Measurements from ENCODE around the gene KLK1.
"Not testable (repeated sequence)": the region's sequence is repeated elsewhere in the genome, so short reads cannot be mapped to it uniquely, and the experiment has no call there.

Gene KLK1

DNA sequence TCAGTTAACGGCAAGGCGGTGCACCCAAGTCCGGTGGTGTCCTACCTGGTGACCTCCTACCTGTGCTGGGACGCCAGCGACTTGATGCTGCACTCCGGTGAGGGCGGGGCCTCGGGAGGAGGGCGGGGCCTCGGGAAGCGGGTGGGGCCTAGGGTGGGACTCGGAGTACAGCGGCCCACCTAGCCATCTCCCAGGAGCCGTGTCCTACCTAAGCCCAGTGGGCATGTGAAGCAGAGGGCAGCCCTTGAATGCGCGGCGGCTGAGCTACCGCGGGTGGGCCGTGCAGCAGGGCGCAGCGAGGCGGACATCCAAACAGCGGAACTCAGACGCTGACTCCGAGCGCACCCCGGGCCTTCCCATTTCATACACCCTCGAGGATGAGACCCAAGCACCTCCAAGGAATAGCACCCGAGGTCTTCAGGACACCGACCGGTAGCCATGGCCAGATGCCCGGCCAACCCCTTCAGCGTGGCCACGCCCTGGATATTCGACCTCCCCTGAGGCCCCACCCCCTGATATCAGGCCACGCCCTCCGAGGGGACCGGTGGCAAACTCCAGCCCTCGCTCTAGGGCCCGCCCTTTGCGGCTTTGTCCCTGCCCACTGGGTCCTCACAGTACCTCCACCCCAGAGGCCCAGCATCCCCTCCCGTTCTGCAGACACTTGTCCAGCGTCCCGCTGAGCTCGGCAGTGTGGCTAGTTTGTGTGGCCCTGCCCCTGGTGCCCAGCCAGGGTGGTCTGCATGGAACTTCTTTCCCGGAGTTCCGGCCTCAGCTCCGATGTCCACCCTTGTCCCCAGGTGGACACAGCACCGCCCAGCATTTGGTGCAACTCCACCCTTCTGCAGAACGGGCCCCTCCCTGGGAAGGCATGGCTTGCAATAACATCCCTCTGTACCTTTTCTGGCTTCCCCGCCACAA, 5.4 kb downstream of the KLK1 start:
- Mint-ChIP-seq H3K4me1 (peaks cover 31% of the 10 kb centered on the region), H3K9me3 (peaks cover 19% of the 10 kb centered on the region), H3K36me3 (ENCODE audit: low read depth) (no peaks in the 10 kb centered on the region), H3K27ac (no peak overlapping the region), H3K27me3 (ENCODE audit: low read depth, poor library complexity) (peaks cover 95% of the 10 kb centered on the region), H3K4me3 (peak overlapping the region; percentile 74)
- TF ChIP-seq CTCF (IDR thresholded peaks at IDR 0.05), result no peak
- DNase-seq, result peak; percentile 92

GRCh38 chr19:50815439-50815838, 8.1 kb downstream of the KLK1 start:
- no peak overlapping the region for H3K27ac Mint-ChIP-seq
- peaks cover 84% of the 10 kb centered on the region for H3K27me3 Mint-ChIP-seq (ENCODE audit: low read depth, poor library complexity)
- TF ChIP-seq CTCF (IDR thresholded peaks at IDR 0.05), result no peak
- no peak for DNase-seq
- H3K9me3 Mint-ChIP-seq, result peaks cover 19% of the 10 kb centered on the region
- peaks cover 20% of the 10 kb centered on the region for H3K4me1 Mint-ChIP-seq
- no peak overlapping the region for H3K4me3 Mint-ChIP-seq
- no peaks in the 10 kb centered on the region for H3K36me3 Mint-ChIP-seq (ENCODE audit: low read depth)

- Mint-ChIP-seq H3K27me3 (ENCODE audit: low read depth, poor library complexity) (peaks cover 82% of the 10 kb centered on the region), H3K4me3 (no peak overlapping the region), H3K9me3 (peaks cover 19% of the 10 kb centered on the region)
Measured at GRCh38 chr19:50814883-50815282, 8.7 kb downstream of the KLK1 start.

DNA sequence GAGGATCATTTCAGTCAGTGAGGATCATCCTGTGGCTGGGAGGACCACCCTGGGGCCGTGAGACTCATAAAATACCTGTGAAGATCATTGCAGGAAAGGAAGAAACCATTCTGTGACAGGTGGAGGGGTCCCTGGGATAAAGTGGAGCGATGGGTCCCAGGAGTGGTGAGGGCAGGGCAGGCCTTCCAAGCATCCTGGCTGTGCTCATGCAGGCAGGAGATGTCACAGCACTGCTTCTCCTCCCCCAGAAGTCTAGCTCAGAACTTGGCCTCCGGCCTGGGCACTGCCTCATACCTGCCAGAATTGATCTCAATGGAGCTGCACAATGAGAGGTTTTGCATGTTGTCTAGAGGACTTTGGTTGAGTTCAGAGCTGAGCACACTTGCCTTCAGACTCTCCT, 11.1 kb downstream of the KLK1 start:
- TF ChIP-seq CTCF (IDR thresholded peaks at IDR 0.05), result no peak
- peaks cover 2% of the 10 kb centered on the region for H3K4me1 Mint-ChIP-seq
- peaks cover 79% of the 10 kb centered on the region for H3K27me3 Mint-ChIP-seq (ENCODE audit: low read depth, poor library complexity)
- no peak for DNase-seq
- H3K4me3 Mint-ChIP-seq, result no peak overlapping the region
- H3K9me3 Mint-ChIP-seq, result peaks cover 17% of the 10 kb centered on the region
- no peaks in the 10 kb centered on the region for H3K36me3 Mint-ChIP-seq (ENCODE audit: low read depth)
- H3K27ac Mint-ChIP-seq, result no peak overlapping the region

More at GRCh38 chr19:50814883-50815282, 8.7 kb downstream of the KLK1 start:
- TF ChIP-seq CTCF (IDR thresholded peaks at IDR 0.05), result no peak
- H3K27ac Mint-ChIP-seq, result no peak overlapping the region
- H3K36me3 Mint-ChIP-seq (ENCODE audit: low read depth), result no peaks in the 10 kb centered on the region
- no peak for DNase-seq
- H3K4me1 Mint-ChIP-seq, result peaks cover 15% of the 10 kb centered on the region

- H3K9me3 Mint-ChIP-seq, result peaks cover 11% of the 10 kb centered on the region
- peaks cover 76% of the 10 kb centered on the region for H3K27me3 Mint-ChIP-seq (ENCODE audit: low read depth, poor library complexity)
- not testable (repeated sequence) for DNase-seq; H3K4me3 Mint-ChIP-seq; H3K27ac Mint-ChIP-seq; H3K36me3 Mint-ChIP-seq (ENCODE audit: low read depth); H3K4me1 Mint-ChIP-seq
Measured at GRCh38 chr19:50811622-50812238, 11.9 kb downstream of the KLK1 start.

- Mint-ChIP-seq H3K9me3 (no peaks in the 10 kb centered on the region), H3K36me3 (ENCODE audit: low read depth) (no peaks in the 10 kb centered on the region), H3K27ac (no peak overlapping the region), H3K27me3 (ENCODE audit: low read depth, poor library complexity) (peaks cover 49% of the 10 kb centered on the region), H3K4me1 (peaks cover 15% of the 10 kb centered on the region), H3K4me3 (no peak overlapping the region)
- no peak for DNase-seq
- no peak for TF ChIP-seq CTCF (IDR thresholded peaks at IDR 0.05)
Measured at GRCh38 chr19:50808856-50809255, 14.7 kb downstream of the KLK1 start.
